GM23338 (cell line): ENCODE measurements around the gene TFB2M. TPM values are rescaled to one million over a fixed set of nuclear protein-coding genes. Genes with fewer than 3 reads are reported as not detected.

Experiments
- ATAC-seq: fragments of 200-7000 bp; cut with Tn5 transposase; 3 replicates; pipeline ENCODE4 v1.9.1; 2020
- DNase-seq: peaks from one replicate; pipeline ENCODE4 v3.0.0-alpha.2; 2015; ENCODE audit warnings: low spot score
- H2AFZ ChIP-seq: fragments of 200-600 bp; sonication (generic); 2 replicates; pipeline ENCODE4 v1.8.0; 2016; ENCODE audit warnings: antibody characterized with exemption, mild to moderate bottlenecking, moderate library complexity
- H3F3A ChIP-seq: fragments of 200-600 bp; sonication (generic); replicated peaks from 2 replicates; pipeline ENCODE4 v1.8.0; 2017; ENCODE audit warnings: antibody characterized with exemption, mixed run types, low read depth
- H3K27ac ChIP-seq: fragments of 200-600 bp; sonication (generic); 2 replicates; pipeline ENCODE4 v1.6.1; 2016; ENCODE audit warnings: low read depth
- H3K27me3 ChIP-seq: fragments of 200-600 bp; sonication (generic); 2 replicates; pipeline ENCODE4 v1.8.0; 2016; ENCODE audit warnings: mild to moderate bottlenecking, mixed run types, moderate library complexity; ENCODE audit not compliant: insufficient read depth
- H3K36me3 ChIP-seq: fragments of 200-600 bp; sonication (generic); 2 replicates; pipeline ENCODE4 v1.8.0; 2016; ENCODE audit warnings: mild to moderate bottlenecking; ENCODE audit not compliant: insufficient read depth
- H3K4me1 ChIP-seq: fragments of 200-600 bp; sonication (generic); 2 replicates; pipeline ENCODE4 v1.8.0; 2016; ENCODE audit warnings: mild to moderate bottlenecking, moderate library complexity; ENCODE audit not compliant: insufficient read depth
- H3K4me2 ChIP-seq: fragments of 200-600 bp; sonication (generic); 2 replicates; pipeline ENCODE4 v1.7.1; 2017; ENCODE audit warnings: mixed run types
- H3K4me3 ChIP-seq: fragments of 200-600 bp; sonication (generic); 2 replicates; pipeline ENCODE4 v1.6.1; 2016; ENCODE audit warnings: mixed run types
- H3K79me2 ChIP-seq: fragments of 200-600 bp; sonication (generic); replicated peaks from 2 replicates; pipeline ENCODE4 v1.8.0; 2017; ENCODE audit warnings: mild to moderate bottlenecking; ENCODE audit not compliant: insufficient read depth
- H3K9me2 ChIP-seq: fragments of 200-600 bp; sonication (generic); 2 replicates; pipeline ENCODE4 v1.8.0; 2017; ENCODE audit not compliant: insufficient read depth
- H4K20me1 ChIP-seq: fragments of 200-600 bp; sonication (generic); replicated peaks from 2 replicates; pipeline ENCODE4 v1.8.0; 2017; ENCODE audit warnings: mild to moderate bottlenecking; ENCODE audit not compliant: insufficient read depth
- H3K27ac Mint-ChIP-seq: 2 replicates; pipeline ENCODE4 v1.8.0; 2020; ENCODE audit warnings: inconsistent platforms, mild to moderate bottlenecking, moderate library complexity, mixed read lengths
- H3K27me3 Mint-ChIP-seq: 3 replicates; pipeline ENCODE4 v1.8.0; 2022; ENCODE audit warnings: low read depth, mild to moderate bottlenecking, moderate library complexity, mixed read lengths, inconsistent platforms; ENCODE audit not compliant: insufficient read depth, poor library complexity
- H3K36me3 Mint-ChIP-seq: 3 replicates; pipeline ENCODE4 v1.8.0; 2021; ENCODE audit warnings: low read depth, mild to moderate bottlenecking, inconsistent platforms, moderate library complexity, mixed read lengths
- H3K4me1 Mint-ChIP-seq: 3 replicates; pipeline ENCODE4 v1.8.0; 2020; ENCODE audit warnings: mild to moderate bottlenecking, inconsistent platforms, mixed read lengths
- H3K4me3 Mint-ChIP-seq: 3 replicates; pipeline ENCODE4 v1.8.0; 2021; ENCODE audit warnings: moderate library complexity, mild to moderate bottlenecking, inconsistent platforms, mixed read lengths
- H3K9me3 Mint-ChIP-seq: 3 replicates; pipeline ENCODE4 v1.8.0; 2020; ENCODE audit warnings: moderate library complexity, mild to moderate bottlenecking, inconsistent platforms, mixed read lengths
- EZH2phosphoT487 ChIP-seq: fragments of 200-600 bp; sonication (generic); IDR thresholded peaks from one replicate; pipeline ENCODE4 v1.8.1; 2018; ENCODE audit warnings: antibody characterized with exemption; ENCODE audit not compliant: unreplicated experiment
- JUNB ChIP-seq: IDR thresholded peaks from one replicate; pipeline ENCODE4 v1.6.1; 2016; ENCODE audit warnings: antibody characterized with exemption; ENCODE audit not compliant: unreplicated experiment
- STAT1 ChIP-seq: IDR thresholded peaks from one replicate; pipeline ENCODE4 v1.6.1; 2016; ENCODE audit warnings: antibody characterized with exemption; ENCODE audit not compliant: unreplicated experiment
- ZNF331 ChIP-seq: fragments of 250-450 bp; sonication (Bioruptor Pico); IDR thresholded peaks from 2 replicates; pipeline ENCODE4 v1.5.0; 2020; ENCODE audit warnings: low read depth, mild to moderate bottlenecking, moderate library complexity
- polyA plus RNA-seq: library from polyadenylated mRNA; unstranded; fragments of >200 nt; fragmentation: Nextera tagmentation; extraction: Ambion mirVana; gene quantifications from 2 replicates; pipeline ENCODE4 v1.2.1, GENCODE V29; 2016
- total RNA-seq: library from RNA; depleted of rRNA; stranded (reverse); fragments of >200 nt; shearing (Covaris generic); gene quantifications from 2 replicates; pipeline ENCODE4 v1.2.3, GENCODE V29; 2014
- TF ChIP-seq, protein P1 (sequence below), 2 experiments: fragments of 200-600 bp in 1 of 2; sonication (generic) in 1 of 2; conservative IDR thresholded peaks; 2 replicates each; pipeline versions ENCODE4 v1.5.1 to v1.6.1; 2016 to 2017; ENCODE audit warnings: antibody characterized with exemption in 2 of 2, low read depth in 2 of 2, mild to moderate bottlenecking in 2 of 2, moderate library complexity in 1 of 2
- TF ChIP-seq, protein P2 (sequence below): IDR thresholded peaks from one replicate; pipeline ENCODE4 v1.6.1; 2018; ENCODE audit warnings: antibody characterized with exemption; ENCODE audit not compliant: unreplicated experiment

Gene TFB2M
- total and polyA plus RNA-seq, 2 experiments from 2014 or later: 18.7 to 24.9 TPM

DNA sequence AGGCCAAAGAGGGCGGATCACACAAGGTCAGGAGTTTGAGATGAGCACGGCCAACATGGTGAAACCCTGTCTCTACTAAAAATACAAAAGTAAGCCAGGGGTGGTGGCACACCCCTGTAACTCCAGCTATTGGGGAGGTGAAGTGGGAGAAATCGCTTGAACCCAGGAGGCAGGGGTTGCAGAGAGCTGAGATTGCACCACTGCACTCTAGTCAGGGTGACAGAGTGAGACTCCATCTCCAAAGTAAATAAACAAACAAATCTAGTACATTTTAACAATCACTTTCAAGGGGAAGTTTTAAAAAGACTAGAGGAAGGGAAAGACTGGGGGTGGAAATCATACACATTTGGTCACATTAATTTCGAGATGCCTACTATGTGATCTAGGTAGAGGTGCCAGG is 6.8 kb downstream of the TFB2M start:
- Mint-ChIP-seq H3K36me3 (peaks cover 51% of the 10 kb centered on the region), H3K27ac (no peak overlapping the region), H3K4me3 (no peak overlapping the region), H3K4me1 (no peaks in the 10 kb centered on the region), H3K9me3 (no peaks in the 10 kb centered on the region), H3K27me3 (no peaks in the 10 kb centered on the region)
- H4K20me1 ChIP-seq: peaks cover 10% of the 10 kb centered on the region; the same call in 1 of the 2 replicates
- DNase-seq (no peak), ATAC-seq (no peak)
- no peaks in the 10 kb centered on the region for H3F3A ChIP-seq
- no peaks in the 10 kb centered on the region for H3K4me1 ChIP-seq
- TF ChIP-seq, protein P1, sequence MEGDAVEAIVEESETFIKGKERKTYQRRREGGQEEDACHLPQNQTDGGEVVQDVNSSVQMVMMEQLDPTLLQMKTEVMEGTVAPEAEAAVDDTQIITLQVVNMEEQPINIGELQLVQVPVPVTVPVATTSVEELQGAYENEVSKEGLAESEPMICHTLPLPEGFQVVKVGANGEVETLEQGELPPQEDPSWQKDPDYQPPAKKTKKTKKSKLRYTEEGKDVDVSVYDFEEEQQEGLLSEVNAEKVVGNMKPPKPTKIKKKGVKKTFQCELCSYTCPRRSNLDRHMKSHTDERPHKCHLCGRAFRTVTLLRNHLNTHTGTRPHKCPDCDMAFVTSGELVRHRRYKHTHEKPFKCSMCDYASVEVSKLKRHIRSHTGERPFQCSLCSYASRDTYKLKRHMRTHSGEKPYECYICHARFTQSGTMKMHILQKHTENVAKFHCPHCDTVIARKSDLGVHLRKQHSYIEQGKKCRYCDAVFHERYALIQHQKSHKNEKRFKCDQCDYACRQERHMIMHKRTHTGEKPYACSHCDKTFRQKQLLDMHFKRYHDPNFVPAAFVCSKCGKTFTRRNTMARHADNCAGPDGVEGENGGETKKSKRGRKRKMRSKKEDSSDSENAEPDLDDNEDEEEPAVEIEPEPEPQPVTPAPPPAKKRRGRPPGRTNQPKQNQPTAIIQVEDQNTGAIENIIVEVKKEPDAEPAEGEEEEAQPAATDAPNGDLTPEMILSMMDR (conservative IDR thresholded peaks at IDR 0.05; ENCODE audit: low read depth in 2 of 2): no peak
- TF ChIP-seq ZNF331 (CRISPR knock-in tag): no peak
- no peak for TF ChIP-seq STAT1
- TF ChIP-seq, protein P2, sequence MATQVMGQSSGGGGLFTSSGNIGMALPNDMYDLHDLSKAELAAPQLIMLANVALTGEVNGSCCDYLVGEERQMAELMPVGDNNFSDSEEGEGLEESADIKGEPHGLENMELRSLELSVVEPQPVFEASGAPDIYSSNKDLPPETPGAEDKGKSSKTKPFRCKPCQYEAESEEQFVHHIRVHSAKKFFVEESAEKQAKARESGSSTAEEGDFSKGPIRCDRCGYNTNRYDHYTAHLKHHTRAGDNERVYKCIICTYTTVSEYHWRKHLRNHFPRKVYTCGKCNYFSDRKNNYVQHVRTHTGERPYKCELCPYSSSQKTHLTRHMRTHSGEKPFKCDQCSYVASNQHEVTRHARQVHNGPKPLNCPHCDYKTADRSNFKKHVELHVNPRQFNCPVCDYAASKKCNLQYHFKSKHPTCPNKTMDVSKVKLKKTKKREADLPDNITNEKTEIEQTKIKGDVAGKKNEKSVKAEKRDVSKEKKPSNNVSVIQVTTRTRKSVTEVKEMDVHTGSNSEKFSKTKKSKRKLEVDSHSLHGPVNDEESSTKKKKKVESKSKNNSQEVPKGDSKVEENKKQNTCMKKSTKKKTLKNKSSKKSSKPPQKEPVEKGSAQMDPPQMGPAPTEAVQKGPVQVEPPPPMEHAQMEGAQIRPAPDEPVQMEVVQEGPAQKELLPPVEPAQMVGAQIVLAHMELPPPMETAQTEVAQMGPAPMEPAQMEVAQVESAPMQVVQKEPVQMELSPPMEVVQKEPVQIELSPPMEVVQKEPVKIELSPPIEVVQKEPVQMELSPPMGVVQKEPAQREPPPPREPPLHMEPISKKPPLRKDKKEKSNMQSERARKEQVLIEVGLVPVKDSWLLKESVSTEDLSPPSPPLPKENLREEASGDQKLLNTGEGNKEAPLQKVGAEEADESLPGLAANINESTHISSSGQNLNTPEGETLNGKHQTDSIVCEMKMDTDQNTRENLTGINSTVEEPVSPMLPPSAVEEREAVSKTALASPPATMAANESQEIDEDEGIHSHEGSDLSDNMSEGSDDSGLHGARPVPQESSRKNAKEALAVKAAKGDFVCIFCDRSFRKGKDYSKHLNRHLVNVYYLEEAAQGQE: no peak
- no peak overlapping the region for H2AFZ ChIP-seq
- no peak overlapping the region for H3K27ac ChIP-seq
- H3K27me3 ChIP-seq: no peaks in the 10 kb centered on the region
- peaks cover 25% of the 10 kb centered on the region for H3K36me3 ChIP-seq
- no peak overlapping the region for H3K4me2 ChIP-seq
- H3K9me2 ChIP-seq: no peaks in the 10 kb centered on the region
- no peak overlapping the region for H3K4me3 ChIP-seq
- peaks cover 58% of the 10 kb centered on the region for H3K79me2 ChIP-seq

DNA sequence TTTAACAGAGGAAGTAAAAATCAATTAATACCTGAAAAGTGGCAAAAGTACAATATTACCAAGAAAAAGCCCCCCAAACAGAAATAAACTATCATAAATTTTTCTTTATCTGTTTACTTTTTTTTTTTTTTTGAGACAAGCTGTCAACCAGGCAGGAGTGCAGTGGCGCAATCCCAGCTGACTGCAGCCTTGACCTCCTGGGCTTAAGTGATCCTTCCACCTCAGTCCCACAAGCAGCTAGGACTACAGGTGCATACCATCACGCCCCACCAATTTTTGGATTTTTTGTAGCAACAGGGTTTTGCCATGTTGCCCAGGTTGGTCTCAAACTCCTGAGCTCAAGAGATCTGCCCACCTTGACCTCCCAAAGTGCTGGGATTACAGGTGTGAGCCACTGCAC is 8.0 kb downstream of the TFB2M start:
- H3K27ac Mint-ChIP-seq: no peak overlapping the region
- no peaks in the 10 kb centered on the region for H3K4me1 Mint-ChIP-seq
- H3K36me3 Mint-ChIP-seq: peaks cover 50% of the 10 kb centered on the region
- ATAC-seq (no peak), DNase-seq (no peak)
- no peak overlapping the region for H3K4me3 Mint-ChIP-seq
- H3K27ac ChIP-seq: no peak overlapping the region
- H3K9me3 Mint-ChIP-seq: no peaks in the 10 kb centered on the region
- H3K27me3 Mint-ChIP-seq: no peaks in the 10 kb centered on the region
- peaks cover 58% of the 10 kb centered on the region for H3K79me2 ChIP-seq
- peaks cover 10% of the 10 kb centered on the region; the same call in 1 of the 2 replicates for H4K20me1 ChIP-seq
- H3K4me1 ChIP-seq: no peaks in the 10 kb centered on the region
- peaks cover 25% of the 10 kb centered on the region for H3K36me3 ChIP-seq
- H3K27me3 ChIP-seq: no peaks in the 10 kb centered on the region
- H3K4me2 ChIP-seq: no peak overlapping the region
- H2AFZ ChIP-seq: no peak overlapping the region
- no peaks in the 10 kb centered on the region for H3F3A ChIP-seq
- no peak overlapping the region for H3K4me3 ChIP-seq
- no peaks in the 10 kb centered on the region for H3K9me2 ChIP-seq
- TF ChIP-seq, protein P1 (conservative IDR thresholded peaks at IDR 0.05; ENCODE audit: low read depth in 2 of 2): no peak
- TF ChIP-seq STAT1 (no peak), JUNB (no peak), ZNF331 (CRISPR knock-in tag) (no peak), EZH2phosphoT487 (no peak)
- TF ChIP-seq, protein P2: no peak
